ENCODE results near the gene CABP7.

CABP7 gene

DNA sequence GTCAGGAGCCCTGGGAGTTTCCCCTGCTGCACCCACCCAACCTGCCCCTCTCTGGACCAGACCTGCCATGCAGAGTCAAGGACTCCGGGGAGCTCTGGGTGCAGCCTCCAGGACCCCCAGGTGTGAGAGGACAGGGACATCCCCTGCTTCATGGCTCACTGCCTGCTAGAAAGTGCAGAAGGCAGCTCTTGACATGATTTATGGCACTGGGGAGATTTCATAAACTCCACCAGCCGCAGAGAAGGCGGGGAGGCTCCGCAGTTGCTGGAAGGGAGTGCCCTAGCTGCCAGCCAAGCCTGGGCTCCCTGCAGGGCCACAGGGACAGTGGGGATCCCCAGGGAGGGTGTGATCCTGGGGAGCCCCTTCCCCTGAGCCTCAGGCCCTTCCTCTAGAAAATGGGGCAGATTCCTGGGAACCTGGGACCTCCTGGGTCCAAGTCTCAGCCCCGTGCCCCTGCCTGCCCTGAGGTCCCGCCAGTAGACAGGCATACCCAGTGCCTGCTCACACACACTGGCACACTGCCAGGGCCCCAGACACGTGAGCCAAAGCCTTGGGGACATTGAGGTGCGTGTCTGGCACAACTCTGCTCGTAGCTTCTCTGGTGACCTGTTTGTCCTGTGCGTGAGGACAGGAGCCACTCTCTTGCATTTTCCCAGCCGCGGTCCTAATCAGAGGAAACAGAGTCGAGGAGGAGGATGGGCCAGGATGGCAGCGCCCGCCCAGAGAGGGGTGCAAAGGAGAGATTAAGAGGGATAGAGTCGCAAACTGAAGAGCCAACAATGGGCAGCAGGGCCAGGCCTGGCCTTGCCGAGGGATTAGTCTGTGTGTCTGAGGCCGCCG, 13.8 kb downstream of the CABP7 start:
- in situ Hi-C loops (cut with HindIII; ENCODE audit: low sequenced_read_pairs): no loop called here
- DNase-seq (ENCODE audit: low read depth): no peak
- no peak overlapping the region for H3K4me3 ChIP-seq (ENCODE audit: low read depth, low read length)
- TF ChIP-seq CTCF (IDR thresholded peaks at IDR 0.05; ENCODE audit: low read depth, low read length, missing control alignments): no peak

DNA sequence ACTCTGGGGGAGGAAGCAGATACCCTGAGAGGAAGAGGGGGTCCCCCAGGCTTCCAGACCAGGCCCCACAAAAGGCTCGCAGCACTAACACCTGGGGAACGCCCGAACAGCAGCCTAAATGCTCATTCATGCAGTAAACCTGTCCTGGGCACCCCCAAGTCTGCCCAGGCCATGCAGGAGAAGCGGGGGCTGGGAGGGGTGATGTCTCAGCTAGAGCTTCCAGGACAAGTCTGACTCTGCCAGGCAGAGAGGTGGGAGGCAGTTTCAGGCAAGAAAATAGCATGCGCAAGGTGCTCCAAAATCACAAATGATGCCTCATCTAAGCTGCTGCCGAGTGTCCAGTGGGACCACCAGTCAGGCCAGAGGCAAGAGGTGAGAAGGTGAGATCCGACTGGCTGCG, 14.6 kb downstream of the CABP7 start:
- no peak for TF ChIP-seq CTCF (IDR thresholded peaks at IDR 0.05; ENCODE audit: low read depth, low read length, missing control alignments)
- DNase-seq (ENCODE audit: low read depth): no peak
- in situ Hi-C loops (cut with HindIII; ENCODE audit: low sequenced_read_pairs): no loop called here
- H3K4me3 ChIP-seq (ENCODE audit: low read depth, low read length): no peak overlapping the region

DNA sequence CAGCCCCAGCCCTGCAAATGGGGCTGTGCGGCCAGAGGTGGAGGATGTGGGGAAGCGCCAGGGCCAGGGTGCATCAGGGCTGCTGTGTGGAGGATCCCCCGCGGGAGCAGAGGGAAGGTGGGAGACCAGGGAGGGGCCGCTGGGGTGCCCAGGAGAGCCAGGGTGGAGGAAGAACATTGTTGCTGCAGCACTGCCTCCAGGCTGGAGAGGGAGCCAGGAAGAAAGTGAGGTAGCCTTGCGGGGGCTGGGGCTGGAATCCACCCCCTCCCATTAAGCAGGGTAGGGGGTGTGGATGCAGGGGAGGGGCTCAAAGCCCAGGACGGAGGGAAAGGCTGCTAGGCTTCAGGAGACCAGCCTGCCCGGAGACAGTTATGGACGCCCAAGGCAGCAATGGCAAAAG, 15.0 kb downstream of the CABP7 start:
- no peak for TF ChIP-seq CTCF (IDR thresholded peaks at IDR 0.05; ENCODE audit: low read depth, low read length, missing control alignments)
- DNase-seq (ENCODE audit: low read depth): no peak

DNA sequence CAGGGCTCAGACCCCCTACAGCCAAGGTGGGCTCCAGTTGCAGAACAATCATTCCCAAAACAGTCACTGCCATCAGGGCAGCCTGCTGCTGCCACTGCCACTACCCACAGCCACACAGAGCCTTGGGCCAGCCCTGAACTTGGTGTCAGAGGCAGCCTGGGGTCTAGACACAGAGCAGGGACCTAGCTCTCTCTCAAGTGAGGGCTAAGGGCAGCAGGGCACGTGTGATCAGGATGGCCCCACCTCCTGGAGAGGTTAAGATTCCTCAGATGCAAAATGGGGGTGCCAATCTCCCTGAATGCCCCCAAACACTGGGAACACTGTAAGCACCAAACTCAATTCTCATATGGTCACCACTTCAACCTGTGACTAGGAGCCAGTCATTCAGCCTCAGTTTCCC, 15.6 kb downstream of the CABP7 start:
- DNase-seq (ENCODE audit: low read depth): no peak
- in situ Hi-C loops (cut with HindIII; ENCODE audit: low sequenced_read_pairs): no loop called here
- H3K4me3 ChIP-seq (ENCODE audit: low read depth, low read length): no peak overlapping the region
- TF ChIP-seq CTCF (IDR thresholded peaks at IDR 0.05; ENCODE audit: low read depth, low read length, missing control alignments): no peak

More for the DNA sequence above, 15.0 kb downstream of the CABP7 start:
- in situ Hi-C loops (cut with HindIII; ENCODE audit: low sequenced_read_pairs): no loop called here
- no peak overlapping the region for H3K4me3 ChIP-seq (ENCODE audit: low read depth, low read length)

DNA sequence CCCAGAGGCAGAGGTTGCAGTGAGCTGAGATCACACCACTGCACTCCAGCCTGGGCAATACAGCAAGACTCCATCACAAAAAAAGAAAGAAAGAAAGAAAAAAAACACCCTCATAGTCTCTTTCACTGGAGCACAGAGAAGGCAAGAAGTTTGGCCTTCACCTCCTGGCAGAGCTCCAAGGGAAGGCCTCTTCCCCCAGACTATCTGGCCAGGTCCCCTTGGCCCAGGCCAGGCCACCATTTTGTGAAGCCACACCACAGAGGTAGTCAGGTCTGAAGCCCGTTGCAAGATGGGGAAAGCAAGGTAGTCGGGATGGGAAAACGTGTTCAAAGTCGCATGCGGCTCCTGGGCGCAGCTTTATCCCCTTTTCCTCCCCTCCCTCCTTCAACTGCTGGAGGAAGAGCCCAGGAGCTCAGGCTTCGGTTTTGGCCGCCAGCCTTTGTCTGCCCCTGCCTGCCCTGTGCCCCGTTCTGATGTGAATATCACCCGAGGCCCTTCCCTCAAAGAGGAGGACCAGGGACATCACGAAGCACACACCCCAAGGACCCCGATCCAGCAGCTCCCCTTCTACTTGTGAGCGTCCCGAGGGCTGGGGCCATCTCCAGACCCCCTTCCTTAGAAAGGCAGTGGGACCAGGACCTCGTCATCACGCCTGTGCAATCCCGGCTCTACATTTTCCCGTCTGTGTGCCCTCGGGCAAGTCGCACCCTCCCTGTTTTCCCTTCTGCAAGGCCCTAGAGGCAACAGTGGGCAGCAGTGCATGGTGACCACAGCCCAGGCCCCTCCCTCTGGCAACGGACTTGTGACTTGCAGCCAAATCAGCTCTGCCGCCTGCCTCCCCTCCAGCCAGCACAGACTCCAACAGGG, 17.7 kb downstream of the CABP7 start:
- TF ChIP-seq CTCF (IDR thresholded peaks at IDR 0.05; ENCODE audit: low read depth, low read length, missing control alignments): no peak
- no peak overlapping the region for H3K4me3 ChIP-seq (ENCODE audit: low read depth, low read length)
- no peak for DNase-seq (ENCODE audit: low read depth)
- in situ Hi-C loops (cut with HindIII; ENCODE audit: low sequenced_read_pairs): no loop called here

DNA sequence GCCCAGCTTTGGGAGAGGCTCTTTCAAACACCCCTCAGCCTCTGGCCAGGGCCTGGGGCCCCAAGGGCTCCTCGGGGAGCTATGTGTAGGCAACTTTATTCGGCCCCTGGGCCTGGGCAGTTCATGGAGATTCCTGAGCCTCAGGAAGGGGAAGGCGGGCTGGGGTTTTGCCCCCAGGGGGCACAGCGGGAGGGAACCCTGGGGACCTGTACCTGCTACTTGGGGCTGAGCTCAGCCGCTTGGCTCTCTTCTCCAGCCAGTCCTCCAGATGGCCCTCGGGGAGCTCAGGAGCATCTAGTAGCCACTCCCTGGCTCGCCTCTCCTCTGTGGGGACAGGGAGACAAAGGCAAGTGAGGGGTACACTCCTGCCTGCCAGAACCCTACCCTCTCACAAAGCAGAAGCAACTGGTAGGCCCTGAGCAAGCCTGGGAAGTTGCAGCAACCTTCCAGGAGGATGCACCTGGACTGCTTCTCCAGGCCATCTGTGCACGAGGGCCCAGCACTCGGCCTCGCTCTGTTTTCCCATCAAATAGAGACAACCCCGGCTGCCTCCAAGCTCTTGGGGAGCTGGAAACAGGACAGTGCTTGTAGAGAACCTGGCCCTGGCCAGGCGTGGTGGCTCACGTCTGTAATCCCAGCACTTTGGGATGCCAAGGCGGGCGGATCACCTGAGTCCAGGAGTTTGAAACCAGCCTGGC, 18.5 kb downstream of the CABP7 start:
- in situ Hi-C loops (cut with HindIII; ENCODE audit: low sequenced_read_pairs): no loop called here
- DNase-seq (ENCODE audit: low read depth): no peak
- no peak for TF ChIP-seq CTCF (IDR thresholded peaks at IDR 0.05; ENCODE audit: low read depth, low read length, missing control alignments)
- no peak overlapping the region for H3K4me3 ChIP-seq (ENCODE audit: low read depth, low read length)
